Embryonic facial prominence (tissue), 1 donor: ENCODE data around the gene CREG1.

ENCODE experiments used
- DNase-seq: peaks from one replicate; pipeline ENCODE4 v3.0.0-alpha.2; 2016; ENCODE audit errors: extremely low spot score

Gene CREG1

DNA sequence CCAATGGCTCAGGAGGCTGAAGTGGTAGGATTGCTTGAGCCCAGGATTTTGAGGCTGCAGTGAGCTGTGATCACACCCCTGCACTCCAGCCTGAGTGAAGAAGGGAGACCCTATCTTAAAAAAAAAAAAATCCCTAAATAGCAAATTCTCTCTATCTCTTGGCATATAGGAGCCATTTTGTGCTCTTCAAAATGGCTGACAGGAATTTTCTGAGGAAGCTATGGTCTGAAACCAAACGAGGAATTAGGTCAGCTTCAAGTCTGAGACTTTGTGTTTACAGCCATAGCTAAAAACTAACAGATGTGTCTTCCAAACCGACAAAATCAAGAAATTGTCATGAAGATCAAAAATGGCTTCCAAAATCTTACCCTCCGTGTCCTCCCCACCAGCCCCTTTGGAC, 45.8 kb downstream of the CREG1 start:
- no peak for DNase-seq

DNA sequence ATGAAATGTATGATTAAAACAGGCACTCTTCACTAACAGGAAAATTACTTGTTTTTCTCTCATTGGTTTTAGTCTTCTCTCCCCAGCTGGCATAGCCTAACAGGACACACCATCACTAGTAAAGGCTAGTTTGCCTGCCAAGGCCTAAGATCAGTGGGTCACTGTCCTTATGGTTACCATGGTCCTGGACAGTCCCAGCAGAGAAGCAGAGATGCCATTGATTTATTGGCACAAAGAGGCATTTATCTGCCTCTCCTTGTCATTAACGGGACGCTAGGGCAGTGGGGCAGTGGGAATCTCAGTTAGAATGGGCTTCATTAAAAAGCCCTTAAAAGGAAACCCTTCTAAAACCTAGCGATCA, 49.1 kb downstream of the CREG1 start:
- no peak for DNase-seq

- no peak for DNase-seq
Measured at GRCh38 chr1:167503626-167504466, 49.7 kb downstream of the CREG1 start.

GRCh38 chr1:167502719-167503462, 50.7 kb downstream of the CREG1 start:
- no peak for DNase-seq

- DNase-seq = no peak
Measured at GRCh38 chr1:167502192-167502551, 51.4 kb downstream of the CREG1 start.

GRCh38 chr1:167501515-167502191, 51.9 kb downstream of the CREG1 start:
- no peak for DNase-seq

DNA sequence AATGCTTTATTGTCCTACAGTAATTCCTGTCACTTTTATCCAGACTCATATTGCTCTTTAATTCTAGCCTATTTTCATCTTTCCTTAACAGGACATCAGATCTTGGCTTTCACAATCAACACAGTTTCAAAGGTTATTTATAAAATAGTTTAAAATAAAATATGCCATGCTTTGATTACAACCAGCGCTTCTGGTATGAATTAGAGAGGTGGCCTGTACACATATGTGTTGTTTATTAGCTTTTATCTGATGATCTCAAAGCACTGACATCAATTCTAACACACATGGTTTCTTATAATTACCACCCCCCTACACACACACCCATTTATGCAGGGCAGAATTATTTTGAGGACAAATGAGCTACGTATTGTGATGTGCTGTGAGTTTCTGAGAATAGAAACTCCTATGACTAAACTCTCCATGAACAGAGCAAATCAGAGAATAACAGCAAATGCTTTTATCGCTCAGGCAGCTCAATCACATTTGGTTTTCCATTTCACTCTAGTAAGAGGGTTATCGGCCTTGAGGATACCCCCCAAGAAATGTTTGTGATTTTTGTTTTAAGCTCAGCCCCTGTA, 53.2 kb downstream of the CREG1 start:
- DNase-seq = no peak

- no peak for DNase-seq
Measured at GRCh38 chr1:167499664-167500101, 53.9 kb downstream of the CREG1 start.

- DNase-seq = no peak
Measured at GRCh38 chr1:167499106-167499505, 54.5 kb downstream of the CREG1 start.

- no peak for DNase-seq
Measured at GRCh38 chr1:167496797-167497619, 56.6 kb downstream of the CREG1 start.

GRCh38 chr1:167493372-167493771, 60.2 kb downstream of the CREG1 start:
- DNase-seq = no peak

DNA sequence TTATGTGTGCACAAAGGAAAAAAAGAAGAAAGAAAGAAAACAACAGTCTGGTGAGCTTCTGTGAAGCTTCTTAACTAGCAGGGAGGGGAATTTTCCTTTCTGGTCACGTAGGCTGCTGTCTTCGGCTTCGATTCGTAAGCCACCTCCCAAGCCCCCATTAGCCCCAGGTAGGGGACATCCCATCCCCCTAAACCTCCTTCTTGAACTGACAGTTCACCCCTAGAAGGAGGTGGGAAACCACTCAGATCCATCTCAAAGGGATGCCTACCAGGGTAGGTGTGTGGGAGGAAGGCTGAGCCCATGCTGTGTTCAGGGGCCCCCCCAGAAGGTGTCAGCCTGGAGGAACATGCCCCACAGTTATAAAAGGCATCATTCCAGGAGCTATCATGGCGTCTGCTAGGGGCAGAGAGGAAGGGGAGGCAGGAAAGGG, 61.1 kb downstream of the CREG1 start:
- no peak for DNase-seq

DNA sequence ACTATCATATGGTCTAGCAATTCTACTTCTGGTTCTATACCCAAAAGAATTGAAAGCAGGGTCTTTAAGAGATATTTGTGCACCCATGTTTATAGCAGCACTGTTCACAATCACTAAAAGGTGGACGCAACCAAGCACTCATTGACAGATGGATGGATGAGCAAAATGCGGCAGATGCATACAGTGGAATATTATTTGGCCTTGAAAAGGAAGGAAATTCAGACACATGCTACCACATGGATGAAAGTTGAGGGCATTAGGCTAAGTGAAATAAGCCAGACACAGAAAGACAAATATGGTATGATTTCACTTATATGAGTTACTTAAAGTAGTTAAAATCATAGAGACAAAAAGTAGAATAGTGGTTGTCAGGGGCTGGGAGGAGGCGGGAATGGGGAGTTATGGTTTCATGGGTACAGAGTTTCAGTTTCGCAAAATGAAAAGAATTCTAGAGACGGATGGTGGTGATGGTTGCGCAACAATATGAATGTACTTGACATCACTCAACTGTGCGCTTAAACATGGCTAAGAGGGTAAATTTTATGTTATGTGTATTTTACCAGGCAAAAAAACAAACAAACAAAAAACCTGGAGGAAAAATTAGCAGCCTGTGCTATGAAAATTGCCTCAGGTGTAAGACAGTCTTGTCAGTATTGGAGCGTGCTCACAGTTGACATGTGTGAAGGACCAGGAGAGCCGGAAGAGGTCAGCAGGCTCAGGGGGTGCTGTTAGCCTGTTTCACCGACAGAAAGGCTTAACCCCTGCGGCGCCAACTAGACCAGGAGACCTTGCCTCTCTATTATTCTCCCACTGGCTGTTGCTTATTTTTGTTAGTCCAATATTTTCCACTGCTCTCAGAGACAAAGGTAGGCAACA, 61.7 kb downstream of the CREG1 start:
- DNase-seq = no peak
